PFSK-1 (cell line): ENCODE data around the gene FAF1.

Source experiments
- FOXP2 ChIP-seq: optimal IDR thresholded peaks from 2 replicates; pipeline ENCODE3; 2011; ENCODE audit warnings: borderline replicate concordance, control low read depth, inconsistent platforms; ENCODE audit not compliant: insufficient read depth; ENCODE audit errors: extremely low read length, extremely low read depth
- POLR2AphosphoS5 ChIP-seq: IDR thresholded peaks from 2 replicates; pipeline ENCODE4 v1.6.1; 2012; ENCODE audit warnings: low read depth, mild to moderate bottlenecking, control low read depth, low read length, moderate library complexity
- SIN3A ChIP-seq: IDR thresholded peaks from 2 replicates; pipeline ENCODE4 v1.6.1; 2012; ENCODE audit warnings: mild to moderate bottlenecking, low read length, moderate library complexity, borderline replicate concordance; ENCODE audit not compliant: insufficient read depth
- TAF1 ChIP-seq: IDR thresholded peaks from 2 replicates; pipeline ENCODE4 v1.6.1; 2012; ENCODE audit warnings: low read length, control low read depth, borderline replicate concordance; ENCODE audit not compliant: insufficient read depth
- TF ChIP-seq, protein P1 (sequence below), 2 experiments: IDR thresholded peaks; 2 replicates each; pipeline versions ENCODE4 v1.6.1 to v1.8.0; 2011 to 2012; ENCODE audit warnings: low read depth in 2 of 2, low read length in 2 of 2, control low read depth in 1 of 2, inconsistent platforms in 1 of 2, mild to moderate bottlenecking in 1 of 2, moderate library complexity in 1 of 2; ENCODE audit not compliant: insufficient read depth in 1 of 2

Gene FAF1

GRCh38 chr1:50901872-50902271, 58.2 kb downstream of the FAF1 start:
- no peak for TF ChIP-seq FOXP2
- TF ChIP-seq, protein P1, sequence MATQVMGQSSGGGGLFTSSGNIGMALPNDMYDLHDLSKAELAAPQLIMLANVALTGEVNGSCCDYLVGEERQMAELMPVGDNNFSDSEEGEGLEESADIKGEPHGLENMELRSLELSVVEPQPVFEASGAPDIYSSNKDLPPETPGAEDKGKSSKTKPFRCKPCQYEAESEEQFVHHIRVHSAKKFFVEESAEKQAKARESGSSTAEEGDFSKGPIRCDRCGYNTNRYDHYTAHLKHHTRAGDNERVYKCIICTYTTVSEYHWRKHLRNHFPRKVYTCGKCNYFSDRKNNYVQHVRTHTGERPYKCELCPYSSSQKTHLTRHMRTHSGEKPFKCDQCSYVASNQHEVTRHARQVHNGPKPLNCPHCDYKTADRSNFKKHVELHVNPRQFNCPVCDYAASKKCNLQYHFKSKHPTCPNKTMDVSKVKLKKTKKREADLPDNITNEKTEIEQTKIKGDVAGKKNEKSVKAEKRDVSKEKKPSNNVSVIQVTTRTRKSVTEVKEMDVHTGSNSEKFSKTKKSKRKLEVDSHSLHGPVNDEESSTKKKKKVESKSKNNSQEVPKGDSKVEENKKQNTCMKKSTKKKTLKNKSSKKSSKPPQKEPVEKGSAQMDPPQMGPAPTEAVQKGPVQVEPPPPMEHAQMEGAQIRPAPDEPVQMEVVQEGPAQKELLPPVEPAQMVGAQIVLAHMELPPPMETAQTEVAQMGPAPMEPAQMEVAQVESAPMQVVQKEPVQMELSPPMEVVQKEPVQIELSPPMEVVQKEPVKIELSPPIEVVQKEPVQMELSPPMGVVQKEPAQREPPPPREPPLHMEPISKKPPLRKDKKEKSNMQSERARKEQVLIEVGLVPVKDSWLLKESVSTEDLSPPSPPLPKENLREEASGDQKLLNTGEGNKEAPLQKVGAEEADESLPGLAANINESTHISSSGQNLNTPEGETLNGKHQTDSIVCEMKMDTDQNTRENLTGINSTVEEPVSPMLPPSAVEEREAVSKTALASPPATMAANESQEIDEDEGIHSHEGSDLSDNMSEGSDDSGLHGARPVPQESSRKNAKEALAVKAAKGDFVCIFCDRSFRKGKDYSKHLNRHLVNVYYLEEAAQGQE (IDR thresholded peaks at IDR 0.05; ENCODE audit: insufficient read depth in 1 of 2, low read depth in 2 of 2, low read length in 2 of 2) = no peak
- TF ChIP-seq TAF1 = no peak
- TF ChIP-seq SIN3A = no peak

- no peak for TF ChIP-seq FOXP2
- no peak for TF ChIP-seq POLR2AphosphoS5
- TF ChIP-seq SIN3A = no peak
- TF ChIP-seq TAF1 = no peak
- TF ChIP-seq, protein P1 (IDR thresholded peaks at IDR 0.05; ENCODE audit: insufficient read depth in 1 of 2, low read depth in 2 of 2, low read length in 2 of 2) = no peak
Observed at GRCh38 chr1:50898773-50899172, 61.3 kb downstream of the FAF1 start.

- TF ChIP-seq SIN3A = no peak
- TF ChIP-seq, protein P1 (IDR thresholded peaks at IDR 0.05; ENCODE audit: insufficient read depth in 1 of 2, low read depth in 2 of 2, low read length in 2 of 2) = no peak
- no peak for TF ChIP-seq TAF1
- TF ChIP-seq POLR2AphosphoS5 = no peak
- TF ChIP-seq FOXP2 = no peak
Observed at GRCh38 chr1:50894340-50894739, 65.7 kb downstream of the FAF1 start.

GRCh38 chr1:50893466-50893865, 66.6 kb downstream of the FAF1 start:
- TF ChIP-seq SIN3A (no peak), TAF1 (no peak), POLR2AphosphoS5 (no peak), FOXP2 (no peak)
- TF ChIP-seq, protein P1 (IDR thresholded peaks at IDR 0.05; ENCODE audit: insufficient read depth in 1 of 2, low read depth in 2 of 2, low read length in 2 of 2) = no peak

DNA sequence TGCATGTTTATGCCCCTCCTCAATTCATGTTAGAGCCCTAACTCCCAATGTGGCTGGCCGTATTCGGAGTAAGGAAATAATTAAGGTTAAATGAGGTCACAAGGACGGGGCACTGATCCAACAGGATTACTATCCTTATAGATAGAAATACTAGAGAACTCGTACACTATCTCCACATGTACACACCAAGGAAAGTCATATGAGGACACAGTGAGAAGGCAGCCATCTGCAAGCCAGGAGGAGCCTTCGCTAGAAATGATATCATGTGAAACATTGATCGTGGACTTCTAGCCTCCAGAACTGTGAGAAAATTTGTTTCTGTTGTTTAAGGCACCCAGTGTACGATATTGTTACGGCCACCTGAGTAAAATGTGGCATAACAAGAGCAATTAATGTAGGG, 79.7 kb downstream of the FAF1 start:
- TF ChIP-seq SIN3A (no peak), TAF1 (no peak), POLR2AphosphoS5 (no peak), FOXP2 (no peak)
- TF ChIP-seq, protein P1 (IDR thresholded peaks at IDR 0.05; ENCODE audit: insufficient read depth in 1 of 2, low read depth in 2 of 2, low read length in 2 of 2) = no peak
